Adrenal gland (tissue), 5 donors: Measurements from ENCODE around the gene DNAH17.

Experiments
- CTCF ChIP-seq, 6 experiments: fragments of 450-650 bp in 4 of 6; fragments of 200-600 bp in 2 of 6; sonication (generic) in 1 of 6; IDR thresholded peaks; 1 replicate in 5 of 6; 2 replicates in 1 of 6; pipeline versions ENCODE4 v1.5.1 to v1.8.0; 2016 to 2021; ENCODE audit warnings: antibody characterized with exemption in 6 of 6, mild to moderate bottlenecking in 2 of 6, moderate library complexity in 1 of 6
- POLR2A ChIP-seq, 2 donors: fragments of 450-650 bp; IDR thresholded peaks; one replicate each; pipeline ENCODE4 v1.6.1; 2017; ENCODE audit warnings: antibody characterized with exemption in 2 of 2, mild to moderate bottlenecking in 2 of 2, moderate library complexity in 1 of 2
- donor health status: DM: no; HTN: no; CAD: no.

- TF ChIP-seq CTCF (IDR thresholded peaks at IDR 0.05) (no peak), POLR2A (IDR thresholded peaks at IDR 0.05) (no peak)
Measured at GRCh38 chr17:78491236-78492115, 85.7 kb downstream of the DNAH17 start.
